ENCODE measurements around the gene IL15RA.

The IL15RA gene

GRCh38 chr10:5988336-5988920 lies 11.1 kb upstream of the IL15RA start:
- Histone ChIP-seq H3F3A (ENCODE audit: control insufficient read depth, insufficient read depth) (no peaks in the 10 kb centered on the region), H3K79me2 (ENCODE audit: control insufficient read depth, low read length) (no peaks in the 10 kb centered on the region), H3K4me2 (ENCODE audit: low read length) (no peak overlapping the region), H3K27me3 (ENCODE audit: control insufficient read depth, low read length) (peaks cover 30% of the 10 kb centered on the region), H3K9me2 (replicated peaks; ENCODE audit: control insufficient read depth, low read length) (no peaks in the 10 kb centered on the region), H3K27ac (ENCODE audit: low read depth, low read length) (no peak overlapping the region), H4K20me1 (ENCODE audit: control insufficient read depth, insufficient read depth, low read depth, low read length) (no peaks in the 10 kb centered on the region), H3K4me1 (ENCODE audit: control insufficient read depth, low read length) (no peaks in the 10 kb centered on the region), H3K9me3 (ENCODE audit: control insufficient read depth, insufficient read depth, low read length) (no peaks in the 10 kb centered on the region; the same call in 1 of the 2 replicates), H3K36me3 (ENCODE audit: control insufficient read depth, low read length) (no peaks in the 10 kb centered on the region), H3K4me3 (ENCODE audit: low read length) (no peak overlapping the region)
- TF ChIP-seq EZH2phosphoT487 (IDR thresholded peaks at IDR 0.05; ENCODE audit: borderline replicate concordance, low read length) (no peak), CTCF (IDR thresholded peaks at IDR 0.05; ENCODE audit: low read depth, low read length, poor library complexity, severe bottlenecking) (no peak)

- H3F3A ChIP-seq (ENCODE audit: control insufficient read depth, insufficient read depth) = no peaks in the 10 kb centered on the region
- no peaks in the 10 kb centered on the region; the same call in 1 of the 2 replicates for H3K9me3 ChIP-seq (ENCODE audit: control insufficient read depth, insufficient read depth, low read length)
- no peaks in the 10 kb centered on the region for H3K79me2 ChIP-seq (ENCODE audit: control insufficient read depth, low read length)
- no peak overlapping the region for H3K4me2 ChIP-seq (ENCODE audit: low read length)
- peaks cover 31% of the 10 kb centered on the region for H3K27me3 ChIP-seq (ENCODE audit: control insufficient read depth, low read length)
- H3K9me2 ChIP-seq (replicated peaks; ENCODE audit: control insufficient read depth, low read length) = no peaks in the 10 kb centered on the region
- no peaks in the 10 kb centered on the region for H3K36me3 ChIP-seq (ENCODE audit: control insufficient read depth, low read length)
- no peaks in the 10 kb centered on the region for H4K20me1 ChIP-seq (ENCODE audit: control insufficient read depth, insufficient read depth, low read depth, low read length)
- H3K27ac ChIP-seq (ENCODE audit: low read depth, low read length) = no peak overlapping the region
- no peaks in the 10 kb centered on the region for H3K4me1 ChIP-seq (ENCODE audit: control insufficient read depth, low read length)
- TF ChIP-seq CTCF (IDR thresholded peaks at IDR 0.05; ENCODE audit: low read depth, low read length, poor library complexity, severe bottlenecking) = no peak
- no peak for TF ChIP-seq EZH2phosphoT487 (IDR thresholded peaks at IDR 0.05; ENCODE audit: borderline replicate concordance, low read length)
- H3K4me3 ChIP-seq (ENCODE audit: low read length) = no peak overlapping the region
Observed at GRCh38 chr10:5987747-5988146, 10.4 kb upstream of the IL15RA start.

- H4K20me1 ChIP-seq (ENCODE audit: control insufficient read depth, insufficient read depth, low read depth, low read length) = no peaks in the 10 kb centered on the region
- H3K4me3 ChIP-seq (ENCODE audit: low read length) = no peak overlapping the region
- no peaks in the 10 kb centered on the region for H3K4me1 ChIP-seq (ENCODE audit: control insufficient read depth, low read length)
- no peak for TF ChIP-seq EZH2phosphoT487 (IDR thresholded peaks at IDR 0.05; ENCODE audit: borderline replicate concordance, low read length)
- no peak for TF ChIP-seq CTCF (IDR thresholded peaks at IDR 0.05; ENCODE audit: low read depth, low read length, poor library complexity, severe bottlenecking)
- no peaks in the 10 kb centered on the region for H3K9me2 ChIP-seq (replicated peaks; ENCODE audit: control insufficient read depth, low read length)
- peaks cover 33% of the 10 kb centered on the region for H3K27me3 ChIP-seq (ENCODE audit: control insufficient read depth, low read length)
- no peak overlapping the region for H3K4me2 ChIP-seq (ENCODE audit: low read length)
- no peaks in the 10 kb centered on the region for H3K79me2 ChIP-seq (ENCODE audit: control insufficient read depth, low read length)
- H3F3A ChIP-seq (ENCODE audit: control insufficient read depth, insufficient read depth) = no peaks in the 10 kb centered on the region
- H3K9me3 ChIP-seq (ENCODE audit: control insufficient read depth, insufficient read depth, low read length) = no peaks in the 10 kb centered on the region
- H3K36me3 ChIP-seq (ENCODE audit: control insufficient read depth, low read length) = no peaks in the 10 kb centered on the region
- no peak overlapping the region for H3K27ac ChIP-seq (ENCODE audit: low read depth, low read length)
Observed at GRCh38 chr10:5985029-5985428, 7.7 kb upstream of the IL15RA start.

Data from DOHH2 (cell line).